ENCODE data around the gene TAF8. TPM values are rescaled to one million over a fixed set of nuclear protein-coding genes. Genes with fewer than 3 reads are reported as not detected.

TAF8 gene
- total and polyA plus RNA-seq, 10 of the 15 experiments (the other 5 are each of a cell fraction or from before 2014, with no cell fraction given): 11.7 to 30.9 (median 19.9) TPM

- peak; percentile 16 for TF ChIP-seq E2F8 (IDR thresholded peaks at IDR 0.05; ENCODE audit: low read depth, partially characterized antibody)
- TF ChIP-seq NFXL1 (IDR thresholded peaks at IDR 0.05; ENCODE audit: borderline replicate concordance): no peak
- TF ChIP-seq FOS (IDR thresholded peaks at IDR 0.05; ENCODE audit: borderline replicate concordance, extremely low read depth, insufficient read length): peak; percentile 8
- no peak for TF ChIP-seq PAX8 (IDR thresholded peaks at IDR 0.05)
- TF ChIP-seq BCL11A (IDR thresholded peaks at IDR 0.05; ENCODE audit: low read depth, low read length): no peak
- no peak for TF ChIP-seq ZSCAN29 (IDR thresholded peaks at IDR 0.05)
- TF ChIP-seq ELK1 (IDR thresholded peaks at IDR 0.05; ENCODE audit: low read depth, low read length): peak; percentile 65; the same call in 1 of the 2 replicates
- no peak for TF ChIP-seq KAT2A (conservative IDR thresholded peaks at IDR 0.05; ENCODE audit: control insufficient read depth, low read depth, low read length)
- peak; percentile 87 for TF ChIP-seq BCLAF1 (IDR thresholded peaks at IDR 0.05)
- TF ChIP-seq JUND (IDR thresholded peaks at IDR 0.05; ENCODE audit: low read depth, low read length): peak; percentile 94; the same call in 1 of the 2 replicates
- peak; percentile 98 for TF ChIP-seq KLF5 (IDR thresholded peaks at IDR 0.05; ENCODE audit: partially characterized antibody)
- TF ChIP-seq HDAC2 (IDR thresholded peaks at IDR 0.05): no peak
- TF ChIP-seq ZNF622 (IDR thresholded peaks at IDR 0.05): no peak
- TF ChIP-seq ETV6 (conservative IDR thresholded peaks at IDR 0.05 in 1 of 2, IDR thresholded peaks at IDR 0.05 in 1 of 2; ENCODE audit: borderline replicate concordance in 1 of 2, low read depth in 1 of 2): 0 out of 4 replicates have a peak, but pooled peaks of 1 of the 2 experiments have one; percentile 17
- no peak for TF ChIP-seq RBBP5 (conservative IDR thresholded peaks at IDR 0.05)
- peak; percentile 95 for TF ChIP-seq NFYB (IDR thresholded peaks at IDR 0.05; ENCODE audit: insufficient read depth, low read depth, low read length)
- no peak for TF ChIP-seq RAD21 (IDR thresholded peaks at IDR 0.05; ENCODE audit: insufficient read depth, low read depth, low read length)
- TF ChIP-seq NKRF (conservative IDR thresholded peaks at IDR 0.05): peak; percentile 88
- peak; percentile 89; the same call in 1 of the 2 replicates for TF ChIP-seq RB1 (IDR thresholded peaks at IDR 0.05; ENCODE audit: borderline replicate concordance)
- no peak for TF ChIP-seq NFIC (IDR thresholded peaks at IDR 0.05; ENCODE audit: low read depth, low read length)
Observed at GRCh38 chr6:42050297-42051267, at the start of gene TAF8 (continued).

All from GM12878 (cell line).